HCT116 (cell line): Measurements from ENCODE around the gene FBXW8. TPM values are rescaled to one million over a fixed set of nuclear protein-coding genes. Genes with fewer than 3 reads are reported as not detected.

ENCODE experiments used
- ATAC-seq: fragments of 200-7000 bp; cut with Tn5 transposase; 2 replicates; pipeline ENCODE4 v1.9.1; 2020; ENCODE audit warnings: mild to moderate bottlenecking, moderate library complexity
- BruUV-seq: library from RNA; stranded (reverse); fragments of 400-500 nt; replicated peaks from 2 replicates; lab custom pipeline; 2021; lab: Mats Ljungman, UMichigan
- CTCF ChIA-PET: fragments of 300-600 bp; sonication (Branson Sonifier 250); formaldehyde crosslinking; loops from one replicate; lab custom pipeline; 2021; ENCODE audit warnings: antibody characterized with exemption; lab: Charles Lee
- POLR2A ChIA-PET: fragments of 300-600, 350-600 bp; sonication (Branson Sonifier 250); formaldehyde crosslinking; loops from one replicate; lab custom pipeline; 2021; ENCODE audit warnings: antibody characterized with exemption; lab: Charles Lee
- RAD21 ChIA-PET, 2 experiments: fragments of 300-600 bp; sonication (Branson Sonifier 250); formaldehyde crosslinking; loops; one replicate each; lab custom pipeline; 2023; ENCODE audit warnings: low total read pairs in 2 of 2; ENCODE audit not compliant: uncharacterized antibody in 2 of 2, unreplicated experiment in 2 of 2, low non-redundant PET in 1 of 2; lab: Charles Lee
- DNase-seq: peaks from one replicate; pipeline ENCODE4 v3.0.0-alpha.2; 2010; ENCODE audit warnings: low read depth, low spot score
- H2AFZ ChIP-seq: fragments of 200-600 bp; shearing (Covaris generic), sonication (generic); 2 replicates; pipeline ENCODE4 v1.6.1; 2017; ENCODE audit warnings: low read depth, mixed run types, mixed read lengths, antibody characterized with exemption, low read length; ENCODE audit not compliant: poor library complexity, severe bottlenecking
- H3K27ac ChIP-seq: 2 replicates; pipeline ENCODE4 v1.5.1; 2012; ENCODE audit warnings: low read depth, low read length
- H3K27me3 ChIP-seq: fragments of 200-600 bp; sonication (generic); 2 replicates; pipeline ENCODE4 v1.6.1; 2016; ENCODE audit warnings: mixed run types, low read length, mixed read lengths; ENCODE audit not compliant: insufficient read depth
- H3K36me3 ChIP-seq, 2 experiments: fragments of 200-500 bp in 1 of 2; fragments of 200-600 bp in 1 of 2; sonication (Bioruptor generic) in 1 of 2; sonication (generic) in 1 of 2; 2 replicates each; pipeline versions ENCODE4 v1.5.1 to v1.6.1; 2014 to 2016; ENCODE audit warnings: low read length in 2 of 2, inconsistent platforms in 1 of 2, mixed read lengths in 1 of 2, mixed run types in 1 of 2; ENCODE audit not compliant: insufficient read depth in 2 of 2, control insufficient read depth in 1 of 2
- H3K4me1 ChIP-seq, 2 experiments: fragments of 200-600 bp in 1 of 2; sonication (generic) in 1 of 2; 2 replicates each; pipeline versions ENCODE4 v1.5.1 to v1.6.1; 2012 to 2017; ENCODE audit warnings: low read length in 2 of 2, inconsistent platforms in 1 of 2, mild to moderate bottlenecking in 1 of 2, mixed read lengths in 1 of 2, mixed run types in 1 of 2, moderate library complexity in 1 of 2; ENCODE audit not compliant: insufficient read depth in 2 of 2, control insufficient read depth in 1 of 2
- H3K4me2 ChIP-seq: fragments of 200-600 bp; sonication (generic); 2 replicates; pipeline ENCODE4 v1.6.1; 2017; ENCODE audit warnings: mixed run types, low read length, mixed read lengths
- H3K4me3 ChIP-seq, 2 experiments: fragments of 200-600 bp in 1 of 2; sonication (generic) in 1 of 2; replicated peaks in 1 of 2; 2 replicates each; pipeline ENCODE4 v1.5.1; 2011 to 2016; ENCODE audit warnings: low read length in 2 of 2, control low read depth in 1 of 2, low read depth in 1 of 2, mild to moderate bottlenecking in 1 of 2, mixed read lengths in 1 of 2, mixed run types in 1 of 2
- H3K79me2 ChIP-seq: fragments of 200-600 bp; sonication (generic); 2 replicates; pipeline ENCODE4 v1.6.1; 2017; ENCODE audit warnings: mild to moderate bottlenecking, mixed run types, low read length, moderate library complexity, mixed read lengths; ENCODE audit not compliant: insufficient read depth
- H3K9ac ChIP-seq: fragments of 200-600 bp; sonication (generic); 2 replicates; pipeline ENCODE4 v1.6.1; 2016; ENCODE audit warnings: low read length, mixed read lengths
- H3K9me2 ChIP-seq: fragments of 200-600 bp; sonication (generic), shearing (Covaris generic); 2 replicates; pipeline ENCODE4 v1.6.1; 2017; ENCODE audit warnings: mixed run types, mild to moderate bottlenecking, moderate library complexity; ENCODE audit not compliant: insufficient read depth
- H3K9me3 ChIP-seq, 2 experiments: fragments of 200-500 bp in 1 of 2; fragments of 200-600 bp in 1 of 2; sonication (Bioruptor generic) in 1 of 2; sonication (generic) in 1 of 2; 2 replicates each; pipeline ENCODE4 v1.6.1; 2014 to 2017; ENCODE audit warnings: low read length in 2 of 2, mixed read lengths in 2 of 2, inconsistent platforms in 1 of 2, low read depth in 1 of 2, mild to moderate bottlenecking in 1 of 2, mixed run types in 1 of 2, moderate library complexity in 1 of 2; ENCODE audit not compliant: control insufficient read depth in 1 of 2, insufficient read depth in 1 of 2
- H4K20me1 ChIP-seq: fragments of 200-600 bp; sonication (generic), shearing (Covaris generic); 2 replicates; pipeline ENCODE4 v1.6.1; 2017; ENCODE audit warnings: mixed run types, mild to moderate bottlenecking, moderate library complexity; ENCODE audit not compliant: insufficient read depth
- CBX3 ChIP-seq: IDR thresholded peaks from 2 replicates; pipeline ENCODE4 v1.6.1; 2012; ENCODE audit warnings: low read depth
- EGR1 ChIP-seq: IDR thresholded peaks from 2 replicates; pipeline ENCODE4 v1.6.1; 2012; ENCODE audit warnings: low read depth
- ELF1 ChIP-seq: IDR thresholded peaks from 2 replicates; pipeline ENCODE4 v1.6.1; 2012; ENCODE audit warnings: low read depth, borderline replicate concordance
- EZH2 ChIP-seq: fragments of 200-600 bp; sonication (generic); IDR thresholded peaks from 2 replicates; pipeline ENCODE4 v1.6.1; 2017; ENCODE audit warnings: antibody characterized with exemption, mixed run types
- FOSL1 ChIP-seq: IDR thresholded peaks from 2 replicates; pipeline ENCODE4 v1.6.1; 2012; ENCODE audit warnings: low read depth
- JUND ChIP-seq: IDR thresholded peaks from 2 replicates; pipeline ENCODE4 v1.6.1; 2012
- POLR2A ChIP-seq: IDR thresholded peaks from 2 replicates; pipeline ENCODE4 v1.7.0; 2011; ENCODE audit warnings: borderline replicate concordance; ENCODE audit not compliant: insufficient read depth, insufficient read length; ENCODE audit errors: extremely low read depth
- POLR2AphosphoS5 ChIP-seq: IDR thresholded peaks from 2 replicates; pipeline ENCODE4 v1.6.1; 2011; ENCODE audit warnings: mild to moderate bottlenecking, low read depth, low read length, moderate library complexity
- RAD21 ChIP-seq: IDR thresholded peaks from 2 replicates; pipeline ENCODE4 v1.6.1; 2012; ENCODE audit warnings: low read depth, mild to moderate bottlenecking
- SIN3A ChIP-seq: IDR thresholded peaks from 2 replicates; pipeline ENCODE4 v1.6.1; 2012; ENCODE audit warnings: low read depth
- SP1 ChIP-seq: IDR thresholded peaks from 2 replicates; pipeline ENCODE4 v1.6.1; 2012; ENCODE audit warnings: low read depth
- SRF ChIP-seq: IDR thresholded peaks from 2 replicates; pipeline ENCODE4 v1.6.1; 2012; ENCODE audit warnings: low read depth
- TCF7L2 ChIP-seq: IDR thresholded peaks from 2 replicates; pipeline ENCODE4 v1.7.0; 2011; ENCODE audit warnings: borderline replicate concordance, inconsistent platforms; ENCODE audit not compliant: insufficient read depth, insufficient read length; ENCODE audit errors: extremely low read depth
- YY1 ChIP-seq: IDR thresholded peaks from 2 replicates; pipeline ENCODE4 v1.6.1; 2011; ENCODE audit warnings: low read length, low read depth, moderate library complexity, mild to moderate bottlenecking; ENCODE audit not compliant: insufficient replicate concordance; ENCODE audit errors: extremely low read depth
- ZFX ChIP-seq: fragments of 450-650 bp; IDR thresholded peaks from 2 replicates; pipeline ENCODE4 v1.6.1; 2017
- ZNF274 ChIP-seq: fragments of 200-500 bp; sonication (Bioruptor generic); IDR thresholded peaks from 2 replicates; pipeline ENCODE4 v1.6.1; 2014; ENCODE audit warnings: mild to moderate bottlenecking, low read depth, low read length, inconsistent platforms
- intact Hi-C: fragments of 100-400 bp; cut with micrococcal nuclease; formaldehyde crosslinking; loops from 2 replicates; pipeline ENCODE4 v1.10.0; 2022
- total RNA-seq: library from RNA; stranded (reverse); gene quantifications from one replicate; pipeline ENCODE4 v1.2.1, GENCODE V29; 2021; ENCODE audit not compliant: unreplicated experiment
- TF ChIP-seq, protein P1 (sequence below): IDR thresholded peaks from 2 replicates; pipeline ENCODE4 v1.6.1; 2011; ENCODE audit warnings: mild to moderate bottlenecking, low read length, moderate library complexity; ENCODE audit not compliant: insufficient replicate concordance; ENCODE audit errors: extremely low read depth
- TF ChIP-seq, protein P2 (sequence below), 3 experiments: fragments of 200-600 bp in 1 of 3; sonication (generic) in 1 of 3; IDR thresholded peaks in 2 of 3; conservative IDR thresholded peaks in 1 of 3; 2 replicates each; pipeline ENCODE4 v1.5.1; 2012 to 2017; ENCODE audit warnings: low read depth in 2 of 3, low read length in 2 of 3, antibody characterized with exemption in 1 of 3, borderline replicate concordance in 1 of 3, control low read depth in 1 of 3, mild to moderate bottlenecking in 1 of 3, mixed read lengths in 1 of 3, mixed run types in 1 of 3, moderate library complexity in 1 of 3; ENCODE audit not compliant: insufficient read depth in 1 of 3
- TF ChIP-seq, protein P3 (sequence below): IDR thresholded peaks from 2 replicates; pipeline ENCODE4 v1.6.1; 2012
- TF ChIP-seq, protein P4 (sequence below): IDR thresholded peaks from 2 replicates; pipeline ENCODE4 v1.6.1; 2012

FBXW8 gene
- total RNA-seq, 1 experiment from 2014 or later = 14.6 TPM

DNA sequence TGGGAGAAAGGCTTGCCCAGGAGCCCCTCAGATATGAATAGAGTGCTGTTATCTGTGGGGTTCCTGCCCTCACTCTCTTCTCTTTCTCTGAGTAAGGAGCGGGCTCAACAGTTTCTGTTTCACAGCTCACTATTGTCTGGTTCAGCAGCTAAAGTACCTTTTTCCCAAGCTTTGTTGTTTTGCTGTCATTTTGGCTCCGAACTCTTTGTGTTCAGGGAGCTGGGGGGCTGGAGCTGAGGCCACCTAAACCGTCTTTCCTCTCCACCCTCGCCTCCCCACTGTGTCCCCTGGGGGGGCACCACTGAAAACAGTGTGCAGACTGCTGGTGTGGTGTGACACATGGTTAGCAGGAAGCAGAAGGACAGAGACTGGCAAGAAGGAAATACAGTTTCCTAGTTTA lies 51.4 kb downstream of the FBXW8 start:
- Histone ChIP-seq H3K9me3 (no peaks in the 10 kb centered on the region), H3K4me1 (no peaks in the 10 kb centered on the region; a peak in 1 of 4 replicates), H3K27ac (no peak overlapping the region), H3K9me2 (no peaks in the 10 kb centered on the region), H3K4me3 (no peak overlapping the region), H3K36me3 (no peaks in the 10 kb centered on the region), H2AFZ (no peak overlapping the region), H4K20me1 (no peaks in the 10 kb centered on the region), H3K4me2 (no peak overlapping the region), H3K9ac (no peak overlapping the region), H3K27me3 (no peaks in the 10 kb centered on the region), H3K79me2 (no peaks in the 10 kb centered on the region)
- BruUV-seq = no TSS peak
- intact Hi-C loops = no loop called here
- ATAC-seq (no peak), DNase-seq (no peak)
- CTCF ChIA-PET = no interaction called here
- POLR2A ChIA-PET = no interaction called here
- RAD21 ChIA-PET = no interaction called here
- TF ChIP-seq EZH2 = no peak
- TF ChIP-seq YY1 = no peak
- no peak for TF ChIP-seq ZNF274
- TF ChIP-seq POLR2AphosphoS5 = no peak
- no peak for TF ChIP-seq ZFX
- TF ChIP-seq ELF1 = no peak
- no peak for TF ChIP-seq SRF
- TF ChIP-seq, protein P1, sequence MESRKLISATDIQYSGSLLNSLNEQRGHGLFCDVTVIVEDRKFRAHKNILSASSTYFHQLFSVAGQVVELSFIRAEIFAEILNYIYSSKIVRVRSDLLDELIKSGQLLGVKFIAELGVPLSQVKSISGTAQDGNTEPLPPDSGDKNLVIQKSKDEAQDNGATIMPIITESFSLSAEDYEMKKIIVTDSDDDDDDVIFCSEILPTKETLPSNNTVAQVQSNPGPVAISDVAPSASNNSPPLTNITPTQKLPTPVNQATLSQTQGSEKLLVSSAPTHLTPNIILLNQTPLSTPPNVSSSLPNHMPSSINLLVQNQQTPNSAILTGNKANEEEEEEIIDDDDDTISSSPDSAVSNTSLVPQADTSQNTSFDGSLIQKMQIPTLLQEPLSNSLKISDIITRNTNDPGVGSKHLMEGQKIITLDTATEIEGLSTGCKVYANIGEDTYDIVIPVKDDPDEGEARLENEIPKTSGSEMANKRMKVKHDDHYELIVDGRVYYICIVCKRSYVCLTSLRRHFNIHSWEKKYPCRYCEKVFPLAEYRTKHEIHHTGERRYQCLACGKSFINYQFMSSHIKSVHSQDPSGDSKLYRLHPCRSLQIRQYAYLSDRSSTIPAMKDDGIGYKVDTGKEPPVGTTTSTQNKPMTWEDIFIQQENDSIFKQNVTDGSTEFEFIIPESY = no peak
- TF ChIP-seq, protein P2, sequence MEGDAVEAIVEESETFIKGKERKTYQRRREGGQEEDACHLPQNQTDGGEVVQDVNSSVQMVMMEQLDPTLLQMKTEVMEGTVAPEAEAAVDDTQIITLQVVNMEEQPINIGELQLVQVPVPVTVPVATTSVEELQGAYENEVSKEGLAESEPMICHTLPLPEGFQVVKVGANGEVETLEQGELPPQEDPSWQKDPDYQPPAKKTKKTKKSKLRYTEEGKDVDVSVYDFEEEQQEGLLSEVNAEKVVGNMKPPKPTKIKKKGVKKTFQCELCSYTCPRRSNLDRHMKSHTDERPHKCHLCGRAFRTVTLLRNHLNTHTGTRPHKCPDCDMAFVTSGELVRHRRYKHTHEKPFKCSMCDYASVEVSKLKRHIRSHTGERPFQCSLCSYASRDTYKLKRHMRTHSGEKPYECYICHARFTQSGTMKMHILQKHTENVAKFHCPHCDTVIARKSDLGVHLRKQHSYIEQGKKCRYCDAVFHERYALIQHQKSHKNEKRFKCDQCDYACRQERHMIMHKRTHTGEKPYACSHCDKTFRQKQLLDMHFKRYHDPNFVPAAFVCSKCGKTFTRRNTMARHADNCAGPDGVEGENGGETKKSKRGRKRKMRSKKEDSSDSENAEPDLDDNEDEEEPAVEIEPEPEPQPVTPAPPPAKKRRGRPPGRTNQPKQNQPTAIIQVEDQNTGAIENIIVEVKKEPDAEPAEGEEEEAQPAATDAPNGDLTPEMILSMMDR (IDR thresholded peaks at IDR 0.05 in 2 of 3, conservative IDR thresholded peaks at IDR 0.05 in 1 of 3; ENCODE audit: borderline replicate concordance in 1 of 3, insufficient read depth in 1 of 3, low read depth in 2 of 3, low read length in 2 of 3) = no peak
- TF ChIP-seq TCF7L2 = no peak
- TF ChIP-seq SP1 = no peak
- TF ChIP-seq JUND = no peak
- TF ChIP-seq RAD21 = no peak
- TF ChIP-seq, protein P3, sequence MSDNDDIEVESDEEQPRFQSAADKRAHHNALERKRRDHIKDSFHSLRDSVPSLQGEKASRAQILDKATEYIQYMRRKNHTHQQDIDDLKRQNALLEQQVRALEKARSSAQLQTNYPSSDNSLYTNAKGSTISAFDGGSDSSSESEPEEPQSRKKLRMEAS = no peak
- TF ChIP-seq FOSL1 = no peak
- TF ChIP-seq EGR1 = no peak
- TF ChIP-seq CBX3 = no peak
- TF ChIP-seq, protein P4, sequence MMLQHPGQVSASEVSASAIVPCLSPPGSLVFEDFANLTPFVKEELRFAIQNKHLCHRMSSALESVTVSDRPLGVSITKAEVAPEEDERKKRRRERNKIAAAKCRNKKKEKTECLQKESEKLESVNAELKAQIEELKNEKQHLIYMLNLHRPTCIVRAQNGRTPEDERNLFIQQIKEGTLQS = no peak
- no peak for TF ChIP-seq POLR2A
- TF ChIP-seq SIN3A = no peak
